Neuronal stem cell (in vitro differentiated cells): ENCODE results near the gene MTRFR.
A peak's percentile ranks its signal among the peaks of the same experiment; 100 is the strongest.

Experiments used
- DNase-seq: peaks from one replicate; pipeline ENCODE4 v3.0.0-alpha.2; 2013; ENCODE audit warnings: low spot score
- H2AFZ ChIP-seq: one replicate; pipeline ENCODE4 v1.6.1; 2013; ENCODE audit warnings: mild to moderate bottlenecking, low read length, inconsistent platforms
- H2AK5ac ChIP-seq: 2 replicates; pipeline ENCODE4 v1.6.1; 2013; ENCODE audit warnings: low read depth, mild to moderate bottlenecking, inconsistent platforms, low read length, moderate library complexity, mixed read lengths
- H2BK120ac ChIP-seq: 2 replicates; pipeline ENCODE4 v1.6.1; 2013; ENCODE audit warnings: low read depth, mild to moderate bottlenecking, inconsistent platforms, low read length, moderate library complexity, mixed read lengths
- H2BK12ac ChIP-seq: one replicate; pipeline ENCODE4 v1.6.1; 2013; ENCODE audit warnings: low read length, inconsistent platforms
- H2BK15ac ChIP-seq: 2 replicates; pipeline ENCODE4 v1.6.1; 2013; ENCODE audit warnings: mild to moderate bottlenecking, low read length, inconsistent platforms, mixed read lengths
- H2BK5ac ChIP-seq: one replicate; pipeline ENCODE4 v1.6.1; 2013; ENCODE audit warnings: inconsistent platforms, mild to moderate bottlenecking, low read length, moderate library complexity
- H3K14ac ChIP-seq: one replicate; pipeline ENCODE4 v1.6.1; 2013; ENCODE audit warnings: low read length, inconsistent platforms
- H3K18ac ChIP-seq: 2 replicates; pipeline ENCODE4 v1.6.1; 2013; ENCODE audit warnings: low read length, inconsistent platforms
- H3K23ac ChIP-seq: 2 replicates; pipeline ENCODE4 v1.6.1; 2013; ENCODE audit warnings: low read depth, mild to moderate bottlenecking, mixed read lengths, low read length, inconsistent platforms; ENCODE audit not compliant: poor library complexity
- H3K27ac ChIP-seq: replicated peaks from 3 replicates; pipeline ENCODE4 v1.5.1; 2013; ENCODE audit warnings: low read length, inconsistent platforms
- H3K27me3 ChIP-seq, 3 experiments: 2 replicates each; pipeline ENCODE4 v1.6.1; 2013; ENCODE audit warnings: low read length in 3 of 3, mild to moderate bottlenecking in 2 of 3, inconsistent platforms in 1 of 3, low read depth in 1 of 3, mixed read lengths in 1 of 3, moderate library complexity in 1 of 3; ENCODE audit not compliant: control insufficient read depth in 3 of 3, insufficient read depth in 3 of 3
- H3K36me3 ChIP-seq, 2 donors: replicated peaks in 1 of 2; 2 replicates each; pipeline ENCODE4 v1.6.1; 2013; ENCODE audit warnings: low read length in 2 of 2; ENCODE audit not compliant: control insufficient read depth in 2 of 2, insufficient read depth in 2 of 2
- H3K4ac ChIP-seq: 2 replicates; pipeline ENCODE4 v1.6.1; 2013; ENCODE audit warnings: inconsistent platforms, mild to moderate bottlenecking, low read length, moderate library complexity
- H3K4me1 ChIP-seq, 2 donors: 1 replicate in 1 of 2; 2 replicates in 1 of 2; pipeline ENCODE4 v1.6.1; 2013; ENCODE audit warnings: low read length in 2 of 2, low read depth in 1 of 2; ENCODE audit not compliant: control insufficient read depth in 2 of 2, insufficient read depth in 1 of 2
- H3K4me2 ChIP-seq: one replicate; pipeline ENCODE4 v1.6.1; 2013; ENCODE audit warnings: mild to moderate bottlenecking, low read length, inconsistent platforms; ENCODE audit not compliant: insufficient read depth, poor library complexity, severe bottlenecking
- H3K4me3 ChIP-seq, 2 donors: 2 replicates each; pipeline ENCODE4 v1.5.1; 2013; ENCODE audit warnings: low read length in 2 of 2, mild to moderate bottlenecking in 2 of 2, inconsistent platforms in 1 of 2, moderate library complexity in 1 of 2
- H3K79me1 ChIP-seq: one replicate; pipeline ENCODE4 v1.6.1; 2013; ENCODE audit warnings: low read depth, mild to moderate bottlenecking, inconsistent platforms, low read length, moderate library complexity
- H3K9ac ChIP-seq: one replicate; pipeline ENCODE4 v1.6.1; 2013; ENCODE audit warnings: mild to moderate bottlenecking, low read depth, low read length, inconsistent platforms; ENCODE audit not compliant: poor library complexity
- H3K9me3 ChIP-seq, 2 donors: replicated peaks in 1 of 2; 2 replicates each; pipeline versions ENCODE3 to v1.6.1; 2013; ENCODE audit warnings: low read length in 2 of 2, mild to moderate bottlenecking in 2 of 2, inconsistent platforms in 1 of 2, low read depth in 1 of 2, mixed read lengths in 1 of 2, moderate library complexity in 1 of 2; ENCODE audit not compliant: control insufficient read depth in 2 of 2, insufficient read depth in 1 of 2
- H4K8ac ChIP-seq: one replicate; pipeline ENCODE4 v1.6.1; 2013; ENCODE audit warnings: low read depth, mild to moderate bottlenecking, inconsistent platforms, low read length, moderate library complexity
- H4K91ac ChIP-seq: one replicate; pipeline ENCODE4 v1.6.1; 2013; ENCODE audit warnings: low read length, low read depth, mild to moderate bottlenecking, inconsistent platforms; ENCODE audit not compliant: poor library complexity
- whole genome bisulfite sequencing, 2 donors: extraction: QIAGEN DNeasy Blood & Tissue Kit; methylation state at CpG; one replicate each; pipeline ENCODE4 v1.1.7; 2013; ENCODE audit warnings: missing lambda C conversion rate in 2 of 2, mixed read lengths in 1 of 2; ENCODE audit not compliant: insufficient read length in 2 of 2, insufficient replicate concordance in 1 of 2; ENCODE audit errors: extremely low coverage in 2 of 2; 5-methylcytosine and 5-hydroxymethylcytosine counted together

The MTRFR gene

DNA sequence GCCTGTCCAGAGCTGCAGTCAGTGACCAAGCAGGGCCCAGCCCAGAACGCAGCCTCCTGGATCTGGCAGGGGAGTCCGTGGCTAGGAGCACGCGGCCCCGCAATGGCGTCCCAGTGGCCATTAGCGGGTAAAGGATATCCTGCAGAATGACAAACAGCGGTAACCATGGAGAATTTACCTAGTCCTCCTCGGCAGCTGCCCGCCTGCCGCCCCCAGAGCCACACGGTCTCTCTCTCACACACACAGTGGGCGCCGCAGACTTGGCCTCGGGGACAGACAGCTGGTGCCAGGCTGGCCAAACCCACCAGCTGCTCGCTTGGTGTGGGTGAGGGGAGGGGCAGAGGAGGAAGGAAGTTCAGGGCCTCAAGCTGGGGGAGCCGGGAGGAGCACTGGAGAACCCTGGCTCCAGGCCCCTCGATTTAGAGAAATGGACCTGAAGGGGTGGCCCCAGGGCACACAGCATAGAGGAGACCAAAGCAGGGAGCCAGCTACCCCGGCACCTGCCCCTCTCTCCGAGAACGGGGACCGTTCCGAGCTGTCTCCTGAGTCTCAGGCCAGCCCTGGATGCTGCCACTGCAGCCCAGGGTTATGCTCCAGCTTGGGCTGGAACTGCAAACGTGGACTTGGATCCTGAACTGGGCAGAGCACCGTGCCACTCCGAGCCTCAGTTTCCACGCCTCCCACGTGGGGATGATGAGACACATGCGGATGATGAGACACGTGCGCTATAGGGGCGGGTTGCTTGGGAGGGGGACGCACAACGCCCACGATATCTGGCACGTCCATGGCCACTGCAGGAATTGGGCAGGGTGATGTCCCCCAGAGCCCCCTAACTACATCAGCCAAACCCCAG lies 35.0 kb downstream of the MTRFR start:
- peak overlapping the region; percentile 82 for H3K14ac ChIP-seq
- H4K91ac ChIP-seq, result peak overlapping the region; percentile 98
- no peak overlapping the region for H3K4me2 ChIP-seq
- WGBS, 2 donors, result no CpG with 5 or more reads among the region's 36 CpGs
- no peaks in the 10 kb centered on the region for H3K27me3 ChIP-seq
- H2BK5ac ChIP-seq, result peak overlapping the region; percentile 96
- peaks cover 32% of the 10 kb centered on the region for H3K79me1 ChIP-seq
- H4K8ac ChIP-seq, result peak overlapping the region; percentile 97
- peak overlapping the region; percentile 83 for H3K9ac ChIP-seq
- H3K4me1 ChIP-seq, result peaks cover 14 to 16% of the 10 kb centered on the region in 2 donors
- H2BK120ac ChIP-seq, result peak overlapping the region; percentile 92
- peak overlapping the region; percentile 89 for H3K18ac ChIP-seq
- H2AFZ ChIP-seq, result no peak overlapping the region
- H2BK15ac ChIP-seq, result peak overlapping the region; percentile 98
- H3K9me3 ChIP-seq, result no peaks in the 10 kb centered on the region
- no peak overlapping the region for H3K4me3 ChIP-seq
- H3K36me3 ChIP-seq, result peaks cover 34 to 55% of the 10 kb centered on the region in 2 donors
- no peak for DNase-seq
- peak overlapping the region; percentile 85 for H3K23ac ChIP-seq
- peak overlapping the region; percentile 94 for H3K27ac ChIP-seq
- H3K4ac ChIP-seq, result peak overlapping the region; percentile 66
- peak overlapping the region; percentile 100 for H2AK5ac ChIP-seq
- peak overlapping the region; percentile 99 for H2BK12ac ChIP-seq

- H2BK5ac ChIP-seq, result peak overlapping the region; percentile 96
- no peaks in the 10 kb centered on the region for H3K27me3 ChIP-seq
- peaks cover 30 to 49% of the 10 kb centered on the region in 2 donors for H3K36me3 ChIP-seq
- DNase-seq, result no peak
- H3K79me1 ChIP-seq, result peaks cover 32% of the 10 kb centered on the region
- peak overlapping the region in 1 of 2 donors; percentile 33 for H3K4me3 ChIP-seq
- peak overlapping the region; percentile 49 for H3K14ac ChIP-seq
- H2AK5ac ChIP-seq, result peak overlapping the region; percentile 100
- peak overlapping the region; percentile 92 for H2BK120ac ChIP-seq
- peak overlapping the region; percentile 94 for H3K27ac ChIP-seq
- no CpG with 5 or more reads among the region's 13 CpGs for WGBS, 2 donors
- peak overlapping the region; percentile 78 for H2BK12ac ChIP-seq
- H4K8ac ChIP-seq, result peak overlapping the region; percentile 97
- peaks cover 14 to 16% of the 10 kb centered on the region in 2 donors for H3K4me1 ChIP-seq
- H3K9ac ChIP-seq, result peak overlapping the region; percentile 83
- peak overlapping the region; percentile 85 for H3K23ac ChIP-seq
- H4K91ac ChIP-seq, result peak overlapping the region; percentile 98
- no peaks in the 10 kb centered on the region for H3K9me3 ChIP-seq
- H2BK15ac ChIP-seq, result peak overlapping the region; percentile 98
- peak overlapping the region; percentile 71 for H2AFZ ChIP-seq
- peak overlapping the region; percentile 22 for H3K4me2 ChIP-seq
- peak overlapping the region; percentile 60 for H3K4ac ChIP-seq
- H3K18ac ChIP-seq, result peak overlapping the region; percentile 89
Observed at GRCh38 chr12:123268850-123269249, 35.6 kb downstream of the MTRFR start.

- peak overlapping the region; percentile 100 for H3K4ac ChIP-seq
- H4K91ac ChIP-seq, result peak overlapping the region; percentile 98
- H2BK120ac ChIP-seq, result peak overlapping the region; percentile 99
- H3K36me3 ChIP-seq, result peaks cover 29 to 47% of the 10 kb centered on the region in 2 donors
- H3K4me1 ChIP-seq, result peaks cover 14 to 16% of the 10 kb centered on the region in 2 donors
- H4K8ac ChIP-seq, result no peak overlapping the region
- DNase-seq, result peak; percentile 82
- peak overlapping the region; percentile 2 for H3K23ac ChIP-seq
- peak overlapping the region; percentile 94 for H3K27ac ChIP-seq
- H3K9me3 ChIP-seq, result no peaks in the 10 kb centered on the region
- peaks cover 32% of the 10 kb centered on the region for H3K79me1 ChIP-seq
- no peaks in the 10 kb centered on the region for H3K27me3 ChIP-seq
- WGBS, 2 donors, result no CpG with 5 or more reads among the region's 32 CpGs
- peak overlapping the region; percentile 100 for H2AK5ac ChIP-seq
- H3K4me2 ChIP-seq, result peak overlapping the region; percentile 99
- peak overlapping the region; percentile 64 to 83 for H3K4me3 ChIP-seq
- H3K14ac ChIP-seq, result peak overlapping the region; percentile 77
- H2BK5ac ChIP-seq, result peak overlapping the region; percentile 96
- H2AFZ ChIP-seq, result peak overlapping the region; percentile 71
- peak overlapping the region; percentile 100 for H3K18ac ChIP-seq
- H2BK12ac ChIP-seq, result no peak overlapping the region
- no peak overlapping the region for H2BK15ac ChIP-seq
- peak overlapping the region; percentile 83 for H3K9ac ChIP-seq
Observed at GRCh38 chr12:123269395-123269892, 36.2 kb downstream of the MTRFR start.

DNA sequence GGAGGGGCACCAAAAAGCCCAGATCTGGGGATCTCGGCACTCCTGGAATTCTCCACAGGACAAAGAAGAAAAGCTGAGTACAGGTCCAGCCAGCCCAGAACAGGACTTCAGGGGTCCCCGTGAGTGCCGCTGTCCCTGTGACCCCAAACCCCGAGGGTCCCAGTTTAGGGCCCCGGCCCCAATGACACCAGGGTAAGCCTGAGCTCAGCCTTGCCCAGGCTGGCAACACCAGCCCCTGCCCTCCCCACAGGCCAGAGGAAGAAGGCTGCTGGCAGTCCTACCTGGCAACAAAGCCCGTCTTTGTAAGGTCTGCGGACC lies 36.6 kb downstream of the MTRFR start:
- Histone ChIP-seq H3K9me3 (no peaks in the 10 kb centered on the region), H3K4me1 (peaks cover 14 to 16% of the 10 kb centered on the region in 2 donors), H3K23ac (peak overlapping the region; percentile 95), H2AFZ (peak overlapping the region; percentile 71), H3K27me3 (no peaks in the 10 kb centered on the region), H3K14ac (peak overlapping the region; percentile 77), H3K18ac (peak overlapping the region; percentile 100), H2BK5ac (peak overlapping the region; percentile 96), H4K8ac (no peak overlapping the region), H3K4me3 (peak overlapping the region; percentile 64 to 83), H2BK15ac (no peak overlapping the region), H2AK5ac (peak overlapping the region; percentile 100), H3K27ac (peak overlapping the region; percentile 94), H3K4me2 (peak overlapping the region; percentile 99), H3K9ac (peak overlapping the region; percentile 97), H3K4ac (peak overlapping the region; percentile 100), H4K91ac (peak overlapping the region; percentile 100), H2BK120ac (peak overlapping the region; percentile 99), H2BK12ac (no peak overlapping the region), H3K79me1 (peaks cover 32% of the 10 kb centered on the region), H3K36me3 (peaks cover 25 to 43% of the 10 kb centered on the region in 2 donors)
- WGBS, 2 donors, result no CpG with 5 or more reads among the region's 7 CpGs
- DNase-seq, result no peak
